Transverse colon (tissue), 4 donors: Measurements from ENCODE around the gene DCTPP1. TPM values are rescaled to one million over a fixed set of nuclear protein-coding genes. Genes with fewer than 3 reads are reported as not detected.
"Not testable (repeated sequence)": the region's sequence is repeated elsewhere in the genome, so short reads cannot be mapped to it uniquely, and the experiment has no call there.

Experiments
- DNase-seq: peaks from one replicate; pipeline ENCODE4 v3.0.0-alpha.2; 2019
- H3K27ac ChIP-seq, 4 donors: fragments of 200-600 bp; sonication (generic); 2 replicates each; pipeline ENCODE4 v1.5.1; 2016 to 2018; ENCODE audit warnings: inconsistent platforms in 4 of 4
- H3K27me3 ChIP-seq: fragments of 200-600 bp; sonication (generic); 2 replicates; pipeline ENCODE4 v1.5.1; 2017; ENCODE audit warnings: inconsistent platforms
- H3K36me3 ChIP-seq, 4 donors: fragments of 200-600 bp; sonication (generic); 2 replicates each; pipeline ENCODE4 v1.5.1; 2017 to 2019; ENCODE audit warnings: inconsistent platforms in 4 of 4
- H3K4me1 ChIP-seq, 4 donors: fragments of 200-600 bp; sonication (generic); 2 replicates each; pipeline ENCODE4 v1.5.1; 2017 to 2020; ENCODE audit warnings: inconsistent platforms in 4 of 4
- H3K4me3 ChIP-seq, 4 donors: fragments of 200-600 bp; sonication (generic); 1 replicate in 1 of 4; 2 replicates in 3 of 4; pipeline versions ENCODE4 v1.5.1 to v1.6.1; 2017 to 2019; ENCODE audit warnings: inconsistent platforms in 4 of 4
- H3K9me3 ChIP-seq, 2 donors: fragments of 200-600 bp; sonication (generic); 2 replicates each; pipeline ENCODE4 v1.5.1; 2017 to 2019; ENCODE audit warnings: inconsistent platforms in 2 of 2
- CTCF ChIP-seq, 5 experiments: fragments of 200-600 bp in 3 of 5; fragments of 450-650 bp in 2 of 5; sonication (generic) in 3 of 5; IDR thresholded peaks; 1 replicate in 2 of 5; 2 replicates in 3 of 5; pipeline ENCODE4 v1.5.1; 2016 to 2017; ENCODE audit warnings: antibody characterized with exemption in 5 of 5, inconsistent platforms in 3 of 5, mild to moderate bottlenecking in 2 of 5, moderate library complexity in 1 of 5
- EP300 ChIP-seq: sonication (generic); formaldehyde crosslinking; IDR thresholded peaks from one replicate; pipeline ENCODE4 v1.6.1; 2017; ENCODE audit warnings: antibody characterized with exemption, low read depth
- POLR2A ChIP-seq: fragments of 450-650 bp; IDR thresholded peaks from one replicate; pipeline ENCODE4 v1.6.1; 2016; ENCODE audit warnings: antibody characterized with exemption, mild to moderate bottlenecking, moderate library complexity
- POLR2AphosphoS5 ChIP-seq, 3 donors: sonication (generic); formaldehyde crosslinking; IDR thresholded peaks; one replicate each; pipeline ENCODE4 v1.6.1; 2016; ENCODE audit warnings: antibody characterized with exemption in 3 of 3
- WGBS, 2 donors: methylation state at CpG; one replicate each; pipeline ENCODE4 v1.1.5; 2018; ENCODE audit warnings: low coverage in 1 of 2; 5-methylcytosine and 5-hydroxymethylcytosine counted together
- in situ Hi-C, 4 donors: fragments of 200-750 bp; cut with MboI; loops; one replicate each; pipeline versions ENCODE4 v1.15.0 to v1.15.1; 2017; ENCODE audit warnings: low sequenced_read_pairs in 3 of 4, low pct_ligation_motif_present in 1 of 4, low pct_unique_long_range_greater_than_20kb in 1 of 4
- intact Hi-C: fragments of 100-400 bp; cut with DNase I; formaldehyde crosslinking; loops from one replicate; pipeline ENCODE4 v1.15.1; 2023; ENCODE audit warnings: low total_unique reads
- total RNA-seq, 4 donors: library from RNA; depleted of rRNA; stranded (reverse); fragments of >200 nt; gene quantifications; one replicate each; pipeline ENCODE4 v1.1.0, GENCODE V29; 2016

The DCTPP1 gene
- total RNA-seq, 4 donors from 2014 or later, result 35.2 to 74.1 (median 50.0) TPM

GRCh38 chr16:30458561-30459394 lies 28.9 kb upstream of the DCTPP1 start:
- 70% methylated on average over 22 of the region's 22 CpGs; no CpG with 5 or more reads in 1 of the 2 donors for WGBS, 2 donors
- intact Hi-C loops (no loop called here), in situ Hi-C loops (no loop called here)
- Histone ChIP-seq H3K27ac (peak overlapping the region; percentile 36 to 54 (median 44)), H3K4me1 (peaks cover 0 to 9% (median 4%) of the 10 kb centered on the region in 4 donors), H3K9me3 (no peaks in the 10 kb centered on the region), H3K36me3 (no peaks in the 10 kb centered on the region), H3K4me3 (no peak overlapping the region), H3K27me3 (no peaks in the 10 kb centered on the region)
- TF ChIP-seq CTCF (IDR thresholded peaks at IDR 0.05) (no peak), POLR2AphosphoS5 (IDR thresholded peaks at IDR 0.05) (peak in 1 of 3 donors; percentile 21)
- peak; percentile 68 for DNase-seq

GRCh38 chr16:30457743-30458560 lies 28.1 kb upstream of the DCTPP1 start:
- Histone ChIP-seq H3K36me3 (no peaks in the 10 kb centered on the region), H3K4me1 (peaks cover 0 to 15% (median 8%) of the 10 kb centered on the region in 4 donors), H3K27me3 (no peaks in the 10 kb centered on the region), H3K4me3 (no peak overlapping the region), H3K9me3 (no peaks in the 10 kb centered on the region), H3K27ac (peak overlapping the region in 2 of 4 donors; percentile 36 to 51)
- DNase-seq, result no peak
- in situ Hi-C loops, result no loop called here
- TF ChIP-seq CTCF (IDR thresholded peaks at IDR 0.05) (no peak), POLR2A (no peak), POLR2AphosphoS5 (IDR thresholded peaks at IDR 0.05) (no peak), EP300 (no peak)
- intact Hi-C loops, result no loop called here
- WGBS, 2 donors, result 85 to 100% methylated on average over 3 to 16 of the region's 16 CpGs

- H3K9me3 ChIP-seq, result no peaks in the 10 kb centered on the region
- in situ Hi-C loops, result no loop called here
- DNase-seq, result no peak
- H3K4me1 ChIP-seq, result peaks cover 0 to 21% (median 13%) of the 10 kb centered on the region in 4 donors
- no peak overlapping the region for H3K27ac ChIP-seq
- H3K4me3 ChIP-seq, result no peak overlapping the region
- WGBS, 2 donors, result 100% methylated on average over 1 of the region's 1 CpG; no CpG with 5 or more reads in 1 of the 2 donors
- TF ChIP-seq CTCF (IDR thresholded peaks at IDR 0.05), result no peak
- TF ChIP-seq POLR2AphosphoS5 (IDR thresholded peaks at IDR 0.05), result no peak
- TF ChIP-seq EP300, result no peak
- no peak for TF ChIP-seq POLR2A
- intact Hi-C loops, result no loop called here
- no peaks in the 10 kb centered on the region for H3K36me3 ChIP-seq
- H3K27me3 ChIP-seq, result no peaks in the 10 kb centered on the region
Measured at GRCh38 chr16:30457256-30457655, 27.4 kb upstream of the DCTPP1 start.

- 82% methylated on average over 1 of the region's 1 CpG; no CpG with 5 or more reads in 1 of the 2 donors for WGBS, 2 donors
- Histone ChIP-seq H3K9me3 (no peaks in the 10 kb centered on the region), H3K36me3 (no peaks in the 10 kb centered on the region), H3K4me1 (peaks cover 0 to 24% (median 13%) of the 10 kb centered on the region in 4 donors), H3K27ac (no peak overlapping the region), H3K27me3 (no peaks in the 10 kb centered on the region), H3K4me3 (no peak overlapping the region)
- in situ Hi-C loops, result no loop called here
- DNase-seq, result no peak
- intact Hi-C loops, result no loop called here
- no peak for TF ChIP-seq CTCF (IDR thresholded peaks at IDR 0.05)
- TF ChIP-seq POLR2A, result no peak
- TF ChIP-seq EP300, result no peak
- no peak for TF ChIP-seq POLR2AphosphoS5 (IDR thresholded peaks at IDR 0.05)
Measured at GRCh38 chr16:30456302-30456701, 26.5 kb upstream of the DCTPP1 start.

GRCh38 chr16:30452709-30453580 lies 23.1 kb upstream of the DCTPP1 start:
- 56 to 67% methylated on average over 8 to 20 of the region's 20 CpGs for WGBS, 2 donors
- DNase-seq, in situ Hi-C loops, intact Hi-C loops, H3K27me3 ChIP-seq, H3K9me3 ChIP-seq, H3K36me3 ChIP-seq, H3K4me3 ChIP-seq: not testable (repeated sequence)
- Histone ChIP-seq H3K4me1 (peaks cover 0 to 29% (median 15%) of the 10 kb centered on the region in 4 donors), H3K27ac (peak overlapping the region; percentile 17 to 56 (median 54))
